GM12878 (cell line): ENCODE data around the gene RB1. TPM values are rescaled to one million over a fixed set of nuclear protein-coding genes. Genes with fewer than 3 reads are reported as not detected.

Experiments used
- ATAC-seq: fragments of 200-7000 bp; cut with Tn5 transposase; 3 replicates; pipeline ENCODE4 v1.9.1; 2020; ENCODE audit warnings: mild to moderate bottlenecking, moderate library complexity
- BruUV-seq: library from RNA; stranded (reverse); fragments of 400-500 nt; replicated peaks from 2 replicates; lab custom pipeline; 2021; lab: Mats Ljungman, UMichigan
- CTCF ChIA-PET: fragments of 300-600 bp; sonication (Branson Sonifier 250); formaldehyde crosslinking; extraction: SDS; loops from one replicate; lab custom pipeline; 2021; ENCODE audit warnings: inconsistent platforms; lab: Yijun Ruan, JAX
- POLR2A ChIA-PET: fragments of 350-600 bp; formaldehyde crosslinking; extraction: SDS; loops from one replicate; lab custom pipeline; 2021; ENCODE audit warnings: inconsistent platforms; lab: Charles Lee
- RAD21 ChIA-PET: fragments of 300-600 bp; sonication (Branson Sonifier 250); formaldehyde crosslinking; loops from one replicate; lab custom pipeline; 2023; ENCODE audit warnings: antibody characterized with exemption; ENCODE audit not compliant: unreplicated experiment; lab: Charles Lee
- SMC1A ChIA-PET: fragments of 300-600 bp; sonication (Branson Sonifier 250); formaldehyde crosslinking; loops from one replicate; lab custom pipeline; 2023; ENCODE audit not compliant: unreplicated experiment, uncharacterized antibody; lab: Charles Lee
- DNase-seq: peaks from one replicate; pipeline ENCODE4 v3.0.0-alpha.2; 2011; ENCODE audit warnings: low read depth, low spot score
- FAIRE-seq: peaks from 3 replicates; lab custom pipeline; 2011; peaks lifted over from hg19 to GRCh38; lab: Jason Lieb, UNC
- H2AFZ ChIP-seq: 2 replicates; pipeline ENCODE4 v1.6.0; 2011; ENCODE audit warnings: low read depth, low read length, control low read depth; ENCODE audit not compliant: control insufficient read depth
- H3K27ac ChIP-seq: 2 replicates; pipeline ENCODE4 v1.5.1; 2011; ENCODE audit warnings: control low read depth; ENCODE audit not compliant: control insufficient read depth, insufficient read depth
- H3K27me3 ChIP-seq, 2 experiments: replicated peaks in 1 of 2; 2 replicates each; pipeline versions ENCODE4 v1.6.0 to v1.6.1; 2011; ENCODE audit warnings: low read length in 1 of 2; ENCODE audit not compliant: control insufficient read depth in 2 of 2, insufficient read depth in 2 of 2
- H3K36me3 ChIP-seq, 2 experiments: 2 replicates each; pipeline ENCODE4 v1.5.1; 2011; ENCODE audit warnings: low read length in 1 of 2; ENCODE audit not compliant: control insufficient read depth in 2 of 2, insufficient read depth in 2 of 2
- H3K4me1 ChIP-seq: 2 replicates; pipeline ENCODE4 v1.6.1; 2011; ENCODE audit warnings: mild to moderate bottlenecking, low read length, moderate library complexity, mixed read lengths; ENCODE audit not compliant: control insufficient read depth, insufficient read depth
- H3K4me2 ChIP-seq: 2 replicates; pipeline ENCODE4 v1.6.0; 2011; ENCODE audit warnings: control low read depth; ENCODE audit not compliant: control insufficient read depth, insufficient read depth
- H3K4me3 ChIP-seq: fragments of 200-600 bp; sonication (generic); 2 replicates; pipeline ENCODE4 v1.5.1; 2016
- H3K79me2 ChIP-seq: 2 replicates; pipeline ENCODE4 v1.6.0; 2011; ENCODE audit warnings: low read length; ENCODE audit not compliant: control insufficient read depth, insufficient read depth
- H3K9ac ChIP-seq: 2 replicates; pipeline ENCODE4 v1.8.0; 2011; ENCODE audit warnings: low read length, control low read depth, mixed read lengths; ENCODE audit not compliant: control insufficient read depth, insufficient read depth
- H3K9me3 ChIP-seq: replicated peaks from 3 replicates; pipeline ENCODE4 v1.5.1; 2011; ENCODE audit warnings: mild to moderate bottlenecking, low read length; ENCODE audit not compliant: control insufficient read depth, insufficient read depth
- H4K20me1 ChIP-seq: 2 replicates; pipeline ENCODE4 v1.6.0; 2011; ENCODE audit not compliant: control insufficient read depth, insufficient read depth
- CHD4 ChIP-seq: fragments of 200-600 bp; sonication (generic); IDR thresholded peaks from 2 replicates; pipeline ENCODE4 v1.6.1; 2016; ENCODE audit warnings: mild to moderate bottlenecking
- CREB1 ChIP-seq: IDR thresholded peaks from 2 replicates; pipeline ENCODE4 v1.6.1; 2012; ENCODE audit warnings: low read depth, mild to moderate bottlenecking, inconsistent platforms
- EP300 ChIP-seq, 2 experiments: fragments of 150-350 bp in 1 of 2; IDR thresholded peaks; 2 replicates each; pipeline ENCODE4 v1.6.1; 2011 to 2012; ENCODE audit warnings: low read depth in 2 of 2, low read length in 2 of 2, borderline replicate concordance in 1 of 2, improper control_type of control experiment in 1 of 2, inconsistent platforms in 1 of 2; ENCODE audit not compliant: control insufficient read depth in 1 of 2
- HDAC6 ChIP-seq: fragments of 200-600 bp; sonication (generic); IDR thresholded peaks from one replicate; pipeline ENCODE4 v1.8.0; 2017; ENCODE audit warnings: antibody characterized with exemption; ENCODE audit not compliant: unreplicated experiment
- KDM1A ChIP-seq: fragments of 200-600 bp; sonication (generic); IDR thresholded peaks from 2 replicates; pipeline ENCODE4 v1.6.1; 2016; ENCODE audit warnings: borderline replicate concordance
- NRF1 ChIP-seq: conservative IDR thresholded peaks from 2 replicates; pipeline ENCODE4 v1.6.1; 2011; ENCODE audit warnings: mild to moderate bottlenecking, low read depth, low read length, improper control_type of control experiment
- SPI1 ChIP-seq: IDR thresholded peaks from 2 replicates; pipeline ENCODE4 v1.6.1; 2011; ENCODE audit warnings: low read depth, mild to moderate bottlenecking, low read length, moderate library complexity, borderline replicate concordance; ENCODE audit not compliant: insufficient read depth
- SUPT20H ChIP-seq: IDR thresholded peaks from 2 replicates; pipeline ENCODE4 v1.6.1; 2011; ENCODE audit warnings: low read depth, mild to moderate bottlenecking, low read length, moderate library complexity, borderline replicate concordance; ENCODE audit not compliant: control insufficient read depth
- SUZ12 ChIP-seq: fragments of 200-600 bp; sonication (generic); IDR thresholded peaks from one replicate; pipeline ENCODE4 v1.6.1; 2018; ENCODE audit warnings: antibody characterized with exemption, mild to moderate bottlenecking; ENCODE audit not compliant: unreplicated experiment
- TBL1XR1 ChIP-seq: IDR thresholded peaks from 2 replicates; pipeline ENCODE4 v1.6.1; 2012; ENCODE audit warnings: low read depth, low read length, improper control_type of control experiment
- WGBS: methylation state at CpG from one replicate; pipeline ENCODE4 v1.1.6; 2016; ENCODE audit warnings: low lambda C conversion rate; ENCODE audit not compliant: insufficient replicate concordance, insufficient coverage; ENCODE audit errors: missing lambda C conversion rate; 5-methylcytosine and 5-hydroxymethylcytosine counted together
- in situ Hi-C: fragments of 300-500 bp; cut with MboI; formaldehyde crosslinking; loops from 9 replicates; pipeline ENCODE4 v1.14.3; 2018; ENCODE audit warnings: mixed read lengths
- intact Hi-C: fragments of 100-400 bp; cut with micrococcal nuclease; formaldehyde crosslinking; loops from one replicate; pipeline ENCODE4 v1.14.2; 2022; ENCODE audit not compliant: unreplicated experiment
- polyA plus RNA-seq, 11 experiments: library from polyadenylated mRNA; depleted of rRNA in 4 of 11; unstranded in 6 of 11; stranded (reverse) in 5 of 11; fragments of >200 nt; fragmentation: Nextera tagmentation in 4 of 11; fragmentation: Illumina TruSeq in 1 of 11; extraction: Ambion mirVana in 4 of 11; extraction: Trizol in 1 of 11; gene quantifications; 1 replicate in 1 of 11; 2 replicates in 10 of 11; pipeline versions ENCODE4 v1.2.1 to v1.2.3, GENCODE V29; 2011 to 2016; ENCODE audit warnings: inconsistent platforms in 2 of 11, missing spikeins in 2 of 11, low read depth in 1 of 11
- total RNA-seq, 4 experiments: library from RNA; depleted of rRNA in 3 of 4; stranded (reverse); fragments of >200 nt in 3 of 4; fragmentation: Illumina TruSeq in 1 of 4; extraction: Trizol in 1 of 4; gene quantifications; 2 replicates each; pipeline versions ENCODE4 v1.2.1 to v1.2.3, GENCODE V29; 2013 to 2021
- TF ChIP-seq, protein P1 (sequence below): IDR thresholded peaks from 2 replicates; pipeline ENCODE4 v1.6.1; 2012; ENCODE audit warnings: low read length, inconsistent platforms
- TF ChIP-seq, protein P2 (sequence below): IDR thresholded peaks from 2 replicates; pipeline ENCODE4 v1.6.1; 2012; ENCODE audit warnings: improper control_type of control experiment, low read depth, low read length; ENCODE audit not compliant: insufficient replicate concordance
- TF ChIP-seq, protein P3 (sequence below): IDR thresholded peaks from 2 replicates; pipeline ENCODE4 v1.6.1; 2011; ENCODE audit warnings: borderline replicate concordance, low read depth, mild to moderate bottlenecking, moderate library complexity, low read length; ENCODE audit not compliant: insufficient read depth, poor library complexity, severe bottlenecking
- TF ChIP-seq, protein P4 (sequence below): fragments of 450-650 bp; IDR thresholded peaks from 2 replicates; pipeline ENCODE4 v1.6.1; 2017; ENCODE audit warnings: borderline replicate concordance

The RB1 gene
- total and polyA plus RNA-seq, 10 of the 15 experiments (the other 5 are each of a cell fraction or from before 2014, with no cell fraction given) = 2.8 to 45.0 (median 8.3) TPM

DNA sequence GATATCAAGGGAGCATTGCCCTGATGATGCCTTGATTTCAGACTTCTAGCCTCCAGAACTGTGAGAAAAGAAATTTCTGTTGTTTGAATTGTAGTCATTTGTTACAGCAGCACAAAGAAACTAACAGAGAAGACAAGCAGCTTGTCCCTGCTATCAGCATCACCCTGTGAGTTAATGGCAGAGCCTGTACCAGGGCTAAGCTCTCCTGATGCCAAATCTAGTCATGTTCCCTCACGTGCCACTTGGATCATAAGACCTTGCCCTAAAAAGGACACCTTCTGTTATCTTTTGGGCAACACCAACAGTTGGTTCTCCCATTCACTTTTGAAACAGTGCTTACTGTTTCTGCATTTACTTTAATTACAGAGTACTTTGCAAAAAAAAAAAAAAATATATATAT is 214.5 kb downstream of the RB1 start:
- Histone ChIP-seq H2AFZ (no peak overlapping the region), H3K27ac (no peak overlapping the region), H3K9me3 (no peaks in the 10 kb centered on the region), H3K4me1 (no peaks in the 10 kb centered on the region), H3K79me2 (no peaks in the 10 kb centered on the region), H3K4me2 (no peak overlapping the region), H4K20me1 (no peaks in the 10 kb centered on the region), H3K9ac (no peak overlapping the region), H3K27me3 (no peaks in the 10 kb centered on the region), H3K36me3 (peaks cover 2% of the 10 kb centered on the region in 2 experiments; a peak in 2 of 4 replicates), H3K4me3 (no peak overlapping the region)
- FAIRE-seq = no peak
- RAD21 ChIA-PET = interaction anchor here (1.0 kb wide), 1 partner anchor 14 kb away, joined by 3 read pairs; the partner anchor contains the start of gene RCBTB2
- 100% methylated on average over 1 of the region's 1 CpG for WGBS
- in situ Hi-C loops = no loop called here
- ATAC-seq = no peak
- POLR2A ChIA-PET = no interaction called here
- DNase-seq = no peak
- SMC1A ChIA-PET = interaction anchor here (0.9 to 2.1 kb wide), 3 partner anchors 11 to 61 kb away, joined by 3 to 9 read pairs (median 3); no protein-coding TSS in a partner anchor
- intact Hi-C loops = no loop called here
- no TSS peak for BruUV-seq
- CTCF ChIA-PET = no interaction called here
- TF ChIP-seq, protein P1, sequence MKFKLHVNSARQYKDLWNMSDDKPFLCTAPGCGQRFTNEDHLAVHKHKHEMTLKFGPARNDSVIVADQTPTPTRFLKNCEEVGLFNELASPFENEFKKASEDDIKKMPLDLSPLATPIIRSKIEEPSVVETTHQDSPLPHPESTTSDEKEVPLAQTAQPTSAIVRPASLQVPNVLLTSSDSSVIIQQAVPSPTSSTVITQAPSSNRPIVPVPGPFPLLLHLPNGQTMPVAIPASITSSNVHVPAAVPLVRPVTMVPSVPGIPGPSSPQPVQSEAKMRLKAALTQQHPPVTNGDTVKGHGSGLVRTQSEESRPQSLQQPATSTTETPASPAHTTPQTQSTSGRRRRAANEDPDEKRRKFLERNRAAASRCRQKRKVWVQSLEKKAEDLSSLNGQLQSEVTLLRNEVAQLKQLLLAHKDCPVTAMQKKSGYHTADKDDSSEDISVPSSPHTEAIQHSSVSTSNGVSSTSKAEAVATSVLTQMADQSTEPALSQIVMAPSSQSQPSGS = no peak
- no peak for TF ChIP-seq NRF1
- TF ChIP-seq, protein P2, sequence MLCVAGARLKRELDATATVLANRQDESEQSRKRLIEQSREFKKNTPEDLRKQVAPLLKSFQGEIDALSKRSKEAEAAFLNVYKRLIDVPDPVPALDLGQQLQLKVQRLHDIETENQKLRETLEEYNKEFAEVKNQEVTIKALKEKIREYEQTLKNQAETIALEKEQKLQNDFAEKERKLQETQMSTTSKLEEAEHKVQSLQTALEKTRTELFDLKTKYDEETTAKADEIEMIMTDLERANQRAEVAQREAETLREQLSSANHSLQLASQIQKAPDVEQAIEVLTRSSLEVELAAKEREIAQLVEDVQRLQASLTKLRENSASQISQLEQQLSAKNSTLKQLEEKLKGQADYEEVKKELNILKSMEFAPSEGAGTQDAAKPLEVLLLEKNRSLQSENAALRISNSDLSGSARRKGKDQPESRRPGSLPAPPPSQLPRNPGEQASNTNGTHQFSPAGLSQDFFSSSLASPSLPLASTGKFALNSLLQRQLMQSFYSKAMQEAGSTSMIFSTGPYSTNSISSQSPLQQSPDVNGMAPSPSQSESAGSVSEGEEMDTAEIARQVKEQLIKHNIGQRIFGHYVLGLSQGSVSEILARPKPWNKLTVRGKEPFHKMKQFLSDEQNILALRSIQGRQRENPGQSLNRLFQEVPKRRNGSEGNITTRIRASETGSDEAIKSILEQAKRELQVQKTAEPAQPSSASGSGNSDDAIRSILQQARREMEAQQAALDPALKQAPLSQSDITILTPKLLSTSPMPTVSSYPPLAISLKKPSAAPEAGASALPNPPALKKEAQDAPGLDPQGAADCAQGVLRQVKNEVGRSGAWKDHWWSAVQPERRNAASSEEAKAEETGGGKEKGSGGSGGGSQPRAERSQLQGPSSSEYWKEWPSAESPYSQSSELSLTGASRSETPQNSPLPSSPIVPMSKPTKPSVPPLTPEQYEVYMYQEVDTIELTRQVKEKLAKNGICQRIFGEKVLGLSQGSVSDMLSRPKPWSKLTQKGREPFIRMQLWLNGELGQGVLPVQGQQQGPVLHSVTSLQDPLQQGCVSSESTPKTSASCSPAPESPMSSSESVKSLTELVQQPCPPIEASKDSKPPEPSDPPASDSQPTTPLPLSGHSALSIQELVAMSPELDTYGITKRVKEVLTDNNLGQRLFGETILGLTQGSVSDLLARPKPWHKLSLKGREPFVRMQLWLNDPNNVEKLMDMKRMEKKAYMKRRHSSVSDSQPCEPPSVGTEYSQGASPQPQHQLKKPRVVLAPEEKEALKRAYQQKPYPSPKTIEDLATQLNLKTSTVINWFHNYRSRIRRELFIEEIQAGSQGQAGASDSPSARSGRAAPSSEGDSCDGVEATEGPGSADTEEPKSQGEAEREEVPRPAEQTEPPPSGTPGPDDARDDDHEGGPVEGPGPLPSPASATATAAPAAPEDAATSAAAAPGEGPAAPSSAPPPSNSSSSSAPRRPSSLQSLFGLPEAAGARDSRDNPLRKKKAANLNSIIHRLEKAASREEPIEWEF = no peak
- no peak for TF ChIP-seq TBL1XR1
- no peak for TF ChIP-seq CREB1
- no peak for TF ChIP-seq KDM1A
- TF ChIP-seq, protein P3, sequence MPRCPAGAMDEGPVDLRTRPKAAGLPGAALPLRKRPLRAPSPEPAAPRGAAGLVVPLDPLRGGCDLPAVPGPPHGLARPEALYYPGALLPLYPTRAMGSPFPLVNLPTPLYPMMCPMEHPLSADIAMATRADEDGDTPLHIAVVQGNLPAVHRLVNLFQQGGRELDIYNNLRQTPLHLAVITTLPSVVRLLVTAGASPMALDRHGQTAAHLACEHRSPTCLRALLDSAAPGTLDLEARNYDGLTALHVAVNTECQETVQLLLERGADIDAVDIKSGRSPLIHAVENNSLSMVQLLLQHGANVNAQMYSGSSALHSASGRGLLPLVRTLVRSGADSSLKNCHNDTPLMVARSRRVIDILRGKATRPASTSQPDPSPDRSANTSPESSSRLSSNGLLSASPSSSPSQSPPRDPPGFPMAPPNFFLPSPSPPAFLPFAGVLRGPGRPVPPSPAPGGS = no peak
- no peak for TF ChIP-seq EP300 (IDR thresholded peaks at IDR 0.05; ENCODE audit: borderline replicate concordance in 1 of 2, control insufficient read depth in 1 of 2, low read depth in 2 of 2, low read length in 2 of 2)
- no peak for TF ChIP-seq SUPT20H
- TF ChIP-seq SUZ12 = no peak
- no peak for TF ChIP-seq HDAC6
- TF ChIP-seq, protein P4, sequence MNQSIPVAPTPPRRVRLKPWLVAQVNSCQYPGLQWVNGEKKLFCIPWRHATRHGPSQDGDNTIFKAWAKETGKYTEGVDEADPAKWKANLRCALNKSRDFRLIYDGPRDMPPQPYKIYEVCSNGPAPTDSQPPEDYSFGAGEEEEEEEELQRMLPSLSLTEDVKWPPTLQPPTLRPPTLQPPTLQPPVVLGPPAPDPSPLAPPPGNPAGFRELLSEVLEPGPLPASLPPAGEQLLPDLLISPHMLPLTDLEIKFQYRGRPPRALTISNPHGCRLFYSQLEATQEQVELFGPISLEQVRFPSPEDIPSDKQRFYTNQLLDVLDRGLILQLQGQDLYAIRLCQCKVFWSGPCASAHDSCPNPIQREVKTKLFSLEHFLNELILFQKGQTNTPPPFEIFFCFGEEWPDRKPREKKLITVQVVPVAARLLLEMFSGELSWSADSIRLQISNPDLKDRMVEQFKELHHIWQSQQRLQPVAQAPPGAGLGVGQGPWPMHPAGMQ = no peak
- no peak for TF ChIP-seq SPI1
- no peak for TF ChIP-seq CHD4
